Islet precursor cell (in vitro differentiated cells): ENCODE measurements around the gene LCN1.
"Not testable (repeated sequence)": the region's sequence is repeated elsewhere in the genome, so short reads cannot be mapped to it uniquely, and the experiment has no call there.

Experiments
- DNase-seq: peaks from one replicate; pipeline ENCODE4 v3.0.0-alpha.2; 2018

LCN1 gene

DNA sequence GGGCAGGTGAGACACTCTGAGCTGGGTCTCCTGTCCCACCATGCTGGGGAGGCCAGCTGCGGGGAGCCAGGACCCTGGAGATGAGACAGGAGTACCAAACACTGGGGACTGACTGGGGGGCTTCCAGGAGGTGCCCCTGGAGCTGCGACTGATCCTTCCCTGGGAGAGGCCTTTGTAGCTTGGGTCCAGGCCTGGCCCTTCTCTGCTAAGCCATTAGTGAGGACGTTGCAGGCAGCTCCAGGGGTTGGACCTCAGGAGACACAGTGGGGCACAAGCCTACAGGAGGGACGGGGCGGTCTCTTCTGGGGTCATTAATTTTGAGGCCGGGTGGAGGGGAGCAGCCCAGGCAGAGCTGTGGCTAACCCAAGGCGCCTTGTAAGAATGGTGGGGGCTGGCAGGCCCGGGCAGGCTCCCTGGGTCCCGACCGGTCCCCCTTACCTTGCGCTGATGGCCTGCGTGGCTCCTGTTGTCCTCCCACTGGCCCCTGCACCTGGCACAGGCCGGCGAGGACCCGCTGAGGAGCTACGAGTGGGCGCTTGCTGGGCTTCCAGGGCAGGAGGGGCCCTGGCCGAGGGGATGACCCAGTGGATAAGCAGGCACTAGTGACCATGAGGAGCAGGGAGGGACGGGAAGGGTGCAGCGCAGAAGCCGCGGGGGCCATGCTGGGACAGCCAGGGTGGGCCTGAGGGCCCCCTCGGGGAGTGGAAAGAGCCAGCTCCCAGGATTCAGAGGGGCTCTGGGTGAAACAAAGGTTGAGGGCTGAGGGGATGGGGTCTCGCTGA is 15.6 kb upstream of the LCN1 start:
- DNase-seq: no peak

DNA sequence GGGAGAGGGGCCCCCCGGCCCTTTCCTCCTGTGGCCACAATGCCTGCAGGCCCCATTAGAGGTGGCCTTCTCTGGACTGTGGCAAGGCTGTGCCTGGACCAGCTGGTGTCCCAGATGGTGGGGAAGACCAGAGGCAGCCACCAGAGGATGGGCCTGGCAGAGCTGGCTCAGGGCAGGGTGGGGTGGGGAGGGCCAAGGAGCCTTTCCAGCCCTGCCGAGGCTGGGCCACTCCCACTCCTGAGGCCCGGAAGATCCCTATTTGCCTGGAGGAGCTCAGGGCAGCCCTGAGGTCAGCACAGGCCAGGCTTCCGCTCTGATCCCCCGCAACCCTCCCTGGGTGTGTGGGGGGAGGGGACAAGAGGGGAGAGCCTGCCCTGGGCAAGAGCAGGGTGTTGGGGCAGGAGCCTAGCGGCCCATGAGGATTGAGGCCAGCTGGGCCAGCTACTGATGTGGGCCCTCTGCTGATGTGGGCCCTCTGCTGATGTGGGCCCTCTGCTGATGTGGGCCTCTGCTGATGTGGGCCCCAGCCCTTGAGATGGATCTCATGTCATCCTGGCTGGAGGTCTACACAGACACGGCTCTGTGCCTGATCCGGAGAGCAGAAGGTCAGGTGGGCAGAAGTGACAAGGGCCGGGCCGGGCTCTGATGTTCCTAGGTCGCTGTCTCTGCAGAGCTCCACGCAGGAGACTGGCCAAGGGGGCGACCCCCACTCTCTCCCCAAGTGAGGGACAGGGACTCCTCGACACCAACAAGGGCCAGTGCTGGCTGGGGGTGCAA is 14.7 kb upstream of the LCN1 start:
- DNase-seq: peak; percentile 83

DNA sequence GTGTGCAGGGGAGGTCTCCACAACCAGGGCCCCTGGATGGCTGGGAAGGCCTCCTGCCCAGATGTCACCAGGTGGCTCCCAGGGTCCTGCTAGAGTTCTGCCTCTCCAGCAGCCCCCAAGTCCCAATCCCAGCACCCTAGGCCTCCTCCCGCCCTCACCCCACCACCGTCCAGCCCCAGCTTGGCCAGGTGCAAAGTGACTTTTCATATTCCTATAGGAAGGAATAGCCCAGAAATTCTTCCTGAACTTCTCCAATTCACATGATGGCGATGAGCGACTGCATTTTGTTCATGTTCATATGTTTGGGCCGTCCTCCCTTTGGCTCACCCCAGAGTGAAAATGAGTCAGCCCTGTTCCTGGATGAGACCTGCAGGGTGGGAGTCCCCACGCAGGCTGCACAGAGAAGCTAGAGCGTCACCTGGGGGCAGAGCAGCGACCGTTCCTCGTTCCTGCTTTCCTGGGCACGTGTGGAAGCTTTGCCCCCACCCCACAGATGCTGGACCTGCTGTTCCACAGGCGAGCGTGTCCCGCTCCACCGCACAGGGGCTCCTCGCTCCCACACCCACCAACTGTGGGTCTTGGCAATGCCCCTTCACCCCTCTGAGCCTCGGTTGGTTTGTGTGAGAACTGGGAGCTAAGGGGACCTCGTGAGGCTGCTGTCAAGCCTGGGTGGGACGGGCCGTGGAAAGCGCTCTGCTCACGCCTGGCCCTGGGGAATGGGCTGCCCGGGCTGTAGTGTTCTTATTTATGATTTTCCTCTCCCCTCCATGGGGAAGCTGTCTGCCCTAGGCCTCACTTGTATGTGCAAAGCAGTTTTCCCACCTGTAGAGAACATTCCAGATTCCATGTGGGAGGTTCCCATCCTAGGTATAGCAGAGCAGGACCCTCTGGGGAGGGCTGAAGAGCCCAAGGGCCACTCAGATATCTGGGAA is 13.9 kb upstream of the LCN1 start:
- DNase-seq: peak; percentile 55

DNA sequence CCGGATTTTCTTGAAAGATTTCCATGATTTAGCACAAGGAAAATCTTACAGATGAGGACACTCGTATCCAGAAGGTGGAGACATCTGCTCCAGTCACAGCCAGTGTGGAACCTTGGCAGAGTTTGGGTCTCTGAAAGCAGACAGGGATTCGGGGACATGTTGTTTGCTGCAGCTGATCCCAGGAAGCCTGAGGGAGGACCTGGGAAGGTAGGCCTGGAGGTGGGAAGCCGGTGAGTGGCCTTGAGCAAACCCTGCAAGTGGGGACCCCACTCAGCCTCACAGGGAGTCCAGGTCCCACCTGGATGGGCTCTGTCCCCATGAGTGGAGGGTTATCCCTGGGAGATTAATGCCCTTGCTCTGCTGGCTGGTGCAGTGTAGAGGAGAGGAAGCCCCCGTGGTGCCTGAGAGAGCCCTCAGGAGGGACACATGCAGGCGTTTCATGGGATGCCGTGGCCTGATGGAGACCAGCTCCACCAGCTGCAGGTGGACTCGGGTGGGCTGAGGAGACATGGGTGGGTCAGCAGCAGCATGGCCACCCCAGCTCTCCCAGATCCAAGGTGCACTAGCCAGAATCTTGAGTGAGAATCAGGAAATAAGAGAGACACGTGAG is 12.9 kb upstream of the LCN1 start:
- DNase-seq: peak; percentile 31

DNA sequence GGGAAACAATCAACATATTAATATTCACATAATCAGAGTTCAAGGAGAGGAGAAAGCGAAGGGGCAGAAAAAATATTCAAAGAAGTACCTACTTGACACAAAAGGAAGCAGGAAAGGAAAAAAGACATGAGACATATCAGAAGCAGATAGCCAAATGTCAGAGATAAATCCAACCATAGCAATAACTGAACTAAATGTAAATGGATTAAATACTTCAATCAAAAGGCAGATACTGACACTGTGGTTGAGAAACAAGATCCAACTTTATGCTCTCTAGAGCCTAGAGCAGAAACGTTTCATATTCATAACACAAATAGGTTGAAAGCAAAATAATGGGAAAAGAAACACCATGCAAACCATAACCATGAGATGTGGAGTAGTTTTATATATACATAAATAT is 11.8 kb upstream of the LCN1 start:
- DNase-seq: no peak

DNA sequence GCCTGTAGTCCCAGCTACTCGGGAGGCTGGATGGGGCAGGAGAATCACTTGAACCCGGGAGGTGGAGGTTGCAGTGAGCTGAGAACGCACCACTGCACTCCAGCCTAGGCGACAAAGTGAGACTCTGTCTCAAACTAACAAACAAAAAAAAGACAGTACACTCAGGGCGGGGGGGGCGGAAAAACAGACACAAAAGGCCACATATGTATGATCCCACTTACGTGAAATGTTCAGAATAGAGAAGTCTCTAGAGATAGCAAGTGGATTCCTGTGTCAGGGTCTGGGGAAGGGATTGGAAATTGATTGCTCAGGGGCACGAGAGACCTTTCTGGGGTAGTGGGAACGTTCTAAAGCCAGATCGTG is 9.0 kb upstream of the LCN1 start:
- DNase-seq: peak; percentile 15

DNA sequence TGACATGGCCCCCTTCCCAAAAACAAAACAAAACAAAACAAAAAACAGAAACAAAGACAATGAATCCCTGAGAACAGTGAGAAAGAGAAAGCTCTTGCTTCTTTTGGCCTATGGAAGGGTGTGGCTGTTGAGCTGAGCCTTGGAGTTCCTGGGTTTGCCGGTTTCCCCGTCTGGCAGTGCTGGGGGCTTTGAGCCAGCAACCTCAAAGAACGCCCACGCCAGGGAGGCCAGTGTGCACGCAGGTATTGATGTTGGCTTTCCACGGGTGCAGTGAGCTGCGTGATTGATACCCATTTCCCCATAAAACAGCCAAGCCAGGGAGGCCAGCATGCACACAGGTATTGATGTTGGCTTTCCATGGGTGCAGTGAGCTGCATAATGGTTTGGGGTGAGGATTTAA is 8.3 kb upstream of the LCN1 start:
- peak; percentile 30 for DNase-seq

DNA sequence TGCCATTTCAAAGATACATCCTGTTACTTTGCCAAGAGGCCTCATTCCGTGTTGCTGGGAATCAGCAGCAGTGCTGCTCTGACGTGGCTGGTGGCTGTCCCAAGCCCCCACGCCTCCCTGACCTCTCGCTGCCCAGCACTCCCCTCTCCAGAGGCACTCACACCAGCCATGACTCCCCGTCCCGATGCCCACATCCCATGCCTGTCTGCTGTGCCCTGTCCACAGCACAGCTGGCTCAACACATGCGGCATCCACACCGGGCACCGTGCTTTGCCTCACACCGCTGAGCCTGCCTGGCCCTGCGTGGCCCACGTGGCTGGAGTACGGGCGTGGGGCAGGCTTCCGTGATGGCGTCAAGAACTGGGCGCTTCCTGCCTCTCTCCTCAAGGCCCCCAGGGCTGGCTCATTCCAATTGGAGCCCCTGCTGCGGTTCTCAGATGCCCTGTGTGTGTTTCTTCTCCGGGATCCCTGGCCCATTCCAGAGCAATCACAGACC is 7.8 kb upstream of the LCN1 start:
- DNase-seq: peak; percentile 38

DNA sequence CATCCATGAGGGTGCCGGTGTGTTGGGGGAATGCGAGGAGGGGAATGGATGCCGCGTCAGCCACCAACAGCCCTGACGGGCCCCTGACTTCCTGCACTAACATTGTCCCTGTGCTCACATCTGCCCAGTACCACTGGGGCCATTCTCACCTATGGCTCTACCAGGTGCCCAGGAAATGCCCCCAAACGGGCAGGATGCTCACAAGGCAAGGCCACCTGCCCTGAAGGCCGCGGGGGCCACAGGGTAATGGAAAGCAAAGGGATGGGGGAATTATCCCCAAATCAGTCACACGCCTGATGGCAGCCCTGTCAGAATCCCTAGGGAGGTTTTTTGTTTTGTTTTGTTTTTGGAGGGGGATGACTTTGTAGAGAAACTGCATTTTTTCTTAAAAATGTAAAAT is 7.3 kb upstream of the LCN1 start:
- DNase-seq: not testable (repeated sequence)

DNA sequence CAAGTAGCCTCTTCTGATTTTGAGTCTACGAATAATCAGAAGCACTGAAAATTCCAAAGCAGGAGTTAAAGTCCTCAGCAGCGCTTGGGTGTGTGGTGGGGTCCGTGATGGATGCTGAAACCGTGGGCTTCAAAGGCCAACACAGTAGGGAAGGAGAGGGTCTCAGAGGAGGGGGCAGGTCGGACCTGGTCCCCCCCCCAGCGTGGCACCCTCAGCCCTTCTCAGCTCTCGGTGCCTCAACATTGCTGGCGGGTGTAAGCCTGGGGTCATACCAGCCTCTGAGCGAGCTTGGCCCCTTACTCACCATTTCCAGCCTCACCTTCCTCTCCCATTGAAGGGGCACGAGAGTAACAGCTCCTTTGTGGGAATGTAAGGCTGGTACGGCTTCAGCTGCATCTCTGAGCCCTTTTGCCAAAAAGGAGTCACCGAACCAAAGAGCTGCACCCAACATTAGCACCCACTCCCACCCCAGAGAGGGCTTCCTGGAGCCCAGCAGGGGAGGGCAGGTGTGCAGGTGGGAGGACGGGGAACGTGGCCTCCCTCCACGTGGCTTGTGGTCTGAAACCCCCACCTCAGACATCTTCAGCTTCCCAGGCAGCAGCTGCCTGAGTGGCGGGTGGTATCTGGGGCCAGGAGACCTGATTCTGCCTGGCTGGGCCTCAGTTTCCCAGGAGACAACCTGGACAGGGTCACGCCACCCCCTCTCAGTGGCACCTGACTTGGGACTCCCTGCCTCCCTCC is 6.7 kb upstream of the LCN1 start:
- DNase-seq: peak; percentile 12

DNA sequence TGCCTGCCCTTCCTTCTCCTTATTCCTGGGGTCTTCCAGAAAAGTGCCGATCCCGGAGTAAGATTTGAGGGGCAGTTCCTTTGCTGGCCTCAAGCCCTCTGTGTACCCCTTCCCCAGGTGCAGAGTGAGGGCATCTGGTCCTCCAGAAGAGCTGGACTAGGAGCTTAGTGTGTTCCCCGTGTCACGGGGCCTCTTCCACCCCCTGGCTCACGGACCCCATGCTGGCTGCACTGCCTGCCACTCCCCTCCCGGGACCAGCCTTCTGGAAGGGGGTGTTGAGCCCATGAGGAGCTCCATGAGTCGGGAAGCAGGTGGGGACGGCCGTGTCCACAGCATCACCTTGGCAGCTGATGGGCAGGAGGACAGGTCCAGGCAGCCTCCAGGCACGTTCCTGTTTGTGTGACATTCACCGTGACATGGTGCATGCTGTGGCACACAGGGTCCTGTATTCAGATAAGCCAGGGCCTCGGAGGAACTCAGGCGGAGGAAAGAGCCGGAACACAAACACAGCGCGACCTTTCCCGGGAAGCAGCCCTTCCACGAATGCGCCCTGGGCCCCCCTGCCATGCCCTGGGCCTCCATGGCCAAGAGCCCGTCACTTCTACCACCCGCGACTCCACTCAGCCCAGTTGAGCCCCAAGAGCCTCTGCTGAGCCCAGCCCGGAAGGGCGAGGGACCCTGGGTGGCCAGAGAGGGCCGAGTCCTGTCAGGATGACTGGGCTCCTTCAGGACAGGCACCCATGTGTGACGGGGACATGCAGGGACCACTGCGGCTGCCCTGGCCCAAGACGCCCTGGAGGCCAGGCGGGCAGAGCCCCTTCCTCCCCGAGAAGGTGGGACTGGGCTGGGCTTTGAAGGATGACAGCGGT is 5.9 kb upstream of the LCN1 start:
- DNase-seq: peak; percentile 46

DNA sequence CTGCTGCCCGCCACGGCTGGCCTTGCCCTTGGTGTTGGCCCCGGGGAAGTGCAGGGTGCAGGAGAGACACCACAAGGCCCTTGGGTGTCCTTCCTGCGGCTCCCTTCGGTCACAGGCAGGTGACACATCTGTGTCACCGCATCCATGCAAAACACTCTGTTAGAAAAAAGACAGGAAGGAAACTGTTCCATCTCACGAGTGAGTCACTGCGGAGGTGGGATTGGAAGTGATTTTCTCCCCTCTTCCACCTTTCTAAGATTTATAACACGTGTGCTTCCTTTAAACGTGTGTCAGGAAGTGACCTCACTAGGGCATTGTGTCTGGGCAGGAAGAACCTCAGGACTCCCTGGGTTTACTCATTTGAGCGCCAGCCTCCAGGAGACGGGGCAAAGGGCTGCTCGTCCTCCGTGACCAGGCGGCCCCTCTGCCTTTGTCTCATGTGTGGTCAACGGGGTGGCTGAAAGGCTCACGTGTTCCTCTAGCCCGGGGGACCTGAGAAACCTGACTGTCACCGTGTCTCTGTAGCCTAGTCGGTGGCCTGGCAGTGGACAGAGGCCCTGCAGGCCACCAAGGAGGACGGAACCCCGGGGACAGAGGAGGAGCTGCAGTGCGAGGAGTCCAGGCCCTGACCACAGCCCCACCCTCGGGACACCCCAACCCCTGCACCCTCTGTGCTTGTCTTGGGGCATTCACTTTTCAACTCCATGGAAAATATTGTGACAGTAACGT is 4.9 kb upstream of the LCN1 start:
- DNase-seq: peak; percentile 43

DNA sequence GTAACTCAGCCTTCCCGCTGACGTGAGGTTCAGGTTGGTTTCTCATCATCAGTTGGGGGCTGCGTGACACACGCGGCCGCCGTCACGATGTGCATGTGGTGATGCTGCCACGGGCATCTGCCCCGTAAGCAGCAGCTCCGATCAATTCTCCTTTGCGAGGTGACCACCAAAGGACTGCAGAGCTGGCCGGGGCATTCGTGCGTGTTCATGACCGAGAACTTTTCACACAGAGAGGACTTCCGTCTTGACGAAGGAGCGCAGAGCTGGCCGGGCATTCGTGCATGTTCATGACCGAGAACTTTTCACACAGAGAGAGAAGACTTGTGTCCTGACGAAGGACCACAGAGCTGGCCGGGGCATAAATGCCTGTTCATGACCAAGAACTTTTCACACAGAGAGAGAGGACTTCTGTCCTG is 3.8 kb upstream of the LCN1 start:
- peak; percentile 41 for DNase-seq

DNA sequence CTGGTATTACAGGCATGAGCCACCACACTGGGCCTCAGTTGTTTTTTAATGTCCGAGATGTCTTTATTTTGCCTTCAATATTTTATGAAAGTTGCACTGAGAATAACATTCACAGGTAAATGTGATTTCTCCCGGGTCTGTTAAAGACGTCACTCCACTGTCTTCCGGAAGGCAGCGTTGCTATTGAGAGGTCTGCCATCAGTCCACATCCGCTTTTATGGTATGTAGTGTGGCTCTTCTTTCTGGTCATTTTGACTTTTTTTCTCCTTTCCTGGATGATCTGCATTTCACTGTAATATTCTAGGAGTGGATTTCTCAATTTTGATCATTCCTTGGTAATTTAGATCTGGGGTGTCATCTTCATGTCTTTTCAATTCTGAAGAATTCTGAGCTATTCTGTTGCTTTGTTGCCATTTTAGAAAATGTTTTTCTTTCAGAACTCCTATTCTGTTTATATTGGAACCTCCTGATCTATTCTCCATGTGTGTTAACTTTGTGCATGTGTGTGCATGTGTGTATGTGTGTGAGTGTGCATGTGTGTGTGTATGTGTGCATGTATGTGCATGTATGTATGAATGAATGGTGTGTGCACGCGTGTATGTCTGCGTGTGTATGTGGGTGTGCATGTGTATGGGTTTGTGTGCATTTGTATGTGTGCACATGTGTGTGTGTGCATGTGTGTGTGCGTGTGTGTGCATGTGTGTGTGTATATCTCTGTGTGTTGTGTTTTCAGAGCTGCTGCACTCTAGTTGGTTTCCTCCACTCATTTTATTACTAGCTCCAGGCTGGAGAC is 1.9 kb upstream of the LCN1 start:
- peak; percentile 4 for DNase-seq

DNA sequence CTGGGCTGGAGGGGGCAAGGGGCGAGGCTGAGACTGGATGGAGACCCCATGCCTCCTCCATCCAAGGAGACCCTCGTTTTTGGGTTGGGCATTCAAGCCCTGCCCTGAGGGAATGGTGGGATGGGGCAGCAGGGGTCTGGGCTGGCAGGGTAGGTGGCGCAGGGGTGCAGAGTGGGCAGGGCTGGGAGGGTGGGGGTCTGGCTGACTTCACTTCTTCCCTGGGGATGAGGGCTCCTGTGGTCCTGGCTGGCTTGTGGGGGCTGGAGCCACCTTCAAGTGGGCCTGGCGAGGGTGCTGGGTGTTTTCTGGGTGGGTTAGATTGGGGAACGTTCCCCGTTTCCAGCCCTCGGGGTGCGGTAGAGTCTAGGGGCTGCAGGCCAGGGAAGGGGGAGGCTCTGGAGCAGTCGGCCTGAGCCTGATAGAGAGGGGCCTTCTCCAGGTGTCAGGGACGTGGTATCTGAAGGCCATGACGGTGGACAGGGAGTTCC is 412 bp downstream of the LCN1 start:
- DNase-seq: no peak

DNA sequence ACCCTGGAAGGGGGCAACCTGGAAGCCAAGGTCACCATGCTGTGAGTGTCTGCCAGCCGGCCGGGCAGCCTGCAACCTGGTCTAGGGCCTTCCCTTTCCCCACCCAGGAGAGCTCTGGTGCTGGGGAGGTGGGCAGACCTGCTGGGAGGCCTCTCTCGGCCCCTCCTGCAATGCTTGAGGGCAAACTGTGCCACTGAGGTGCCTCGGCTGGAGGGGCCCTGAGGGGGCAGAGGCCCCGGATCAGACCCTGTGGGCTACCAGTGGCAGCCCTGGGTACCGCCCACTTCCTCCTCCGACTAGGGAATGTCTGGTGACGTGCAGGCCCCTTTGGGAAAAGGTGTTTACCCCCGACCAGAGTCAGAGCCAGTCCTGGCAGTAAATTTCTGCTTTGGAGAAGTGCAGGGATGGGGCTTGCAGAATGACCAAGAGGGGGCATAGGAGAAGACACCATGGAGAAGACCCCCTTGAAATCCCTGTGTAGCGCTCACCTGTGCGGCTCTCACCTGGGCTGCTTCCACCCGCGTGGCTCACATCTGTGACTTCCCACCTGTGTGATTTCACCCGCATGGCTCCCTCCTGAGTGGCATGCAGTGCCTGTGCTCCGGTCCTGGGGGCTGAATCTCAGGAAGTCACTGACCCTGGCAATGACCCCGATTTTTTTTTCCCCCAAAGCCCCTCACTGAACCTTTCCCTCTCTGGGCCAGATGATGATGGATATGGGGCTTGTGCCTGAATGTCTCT is 1.1 kb downstream of the LCN1 start:
- DNase-seq: no peak

DNA sequence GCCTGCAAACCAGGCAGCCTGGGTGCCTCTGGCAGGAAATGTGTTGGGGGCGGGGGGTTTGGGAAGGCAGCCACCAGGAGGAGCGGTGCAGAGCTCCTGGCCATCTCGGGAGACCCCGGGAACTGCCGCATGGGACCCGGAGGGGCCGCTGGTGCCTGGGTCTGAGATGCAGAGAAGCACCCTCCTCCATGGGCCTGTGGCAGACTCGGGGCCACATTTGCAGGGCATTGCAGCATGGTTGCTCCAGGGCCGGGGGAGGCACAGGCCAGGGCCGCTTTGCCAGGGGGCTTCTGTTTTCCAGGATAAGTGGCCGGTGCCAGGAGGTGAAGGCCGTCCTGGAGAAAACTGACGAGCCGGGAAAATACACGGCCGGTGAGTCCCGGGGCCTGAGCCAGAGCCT is 1.7 kb downstream of the LCN1 start:
- DNase-seq: no peak

DNA sequence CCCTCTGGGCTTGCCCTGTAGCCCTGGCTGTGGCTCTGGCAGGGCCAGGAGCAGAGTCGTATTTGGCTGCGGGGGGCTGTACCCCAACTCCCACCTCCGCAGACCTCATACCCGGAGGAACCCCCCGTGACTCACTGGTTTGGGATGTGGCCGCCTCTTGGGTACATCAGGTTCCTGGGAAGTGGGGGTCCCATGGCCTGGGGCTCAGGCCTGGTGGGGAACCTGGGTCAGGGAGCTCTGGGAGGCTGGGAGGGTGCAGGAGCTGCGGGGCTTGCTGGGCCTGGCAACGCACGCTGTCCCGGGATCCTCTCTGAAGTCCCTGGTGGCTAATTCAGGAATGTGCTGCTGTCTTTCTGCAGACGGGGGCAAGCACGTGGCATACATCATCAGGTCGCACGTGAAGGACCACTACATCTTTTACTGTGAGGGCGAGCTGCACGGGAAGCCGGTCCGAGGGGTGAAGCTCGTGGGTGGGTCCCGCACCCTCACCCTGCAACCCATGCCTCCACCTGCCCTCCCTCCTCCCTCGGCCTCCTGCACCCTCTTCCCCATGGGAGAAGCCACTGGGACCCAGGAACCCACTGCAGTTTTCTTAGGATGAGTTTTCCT is 2.4 kb downstream of the LCN1 start:
- DNase-seq: no peak
